DND-41 (cell line): ENCODE measurements around the gene ZFC3H1.

Experiments used
- EZH2 ChIP-seq: IDR thresholded peaks from 3 replicates; pipeline ENCODE4 v1.6.1; 2012; ENCODE audit warnings: borderline replicate concordance, low read depth, mild to moderate bottlenecking, moderate library complexity, low read length, inconsistent platforms; ENCODE audit not compliant: severe bottlenecking
- TF ChIP-seq, protein P1 (sequence below): IDR thresholded peaks from 2 replicates; pipeline ENCODE4 v1.5.1; 2012; ENCODE audit warnings: borderline replicate concordance, low read length, moderate library complexity, mild to moderate bottlenecking; ENCODE audit not compliant: poor library complexity, severe bottlenecking; ENCODE audit errors: extremely low read depth

DNA sequence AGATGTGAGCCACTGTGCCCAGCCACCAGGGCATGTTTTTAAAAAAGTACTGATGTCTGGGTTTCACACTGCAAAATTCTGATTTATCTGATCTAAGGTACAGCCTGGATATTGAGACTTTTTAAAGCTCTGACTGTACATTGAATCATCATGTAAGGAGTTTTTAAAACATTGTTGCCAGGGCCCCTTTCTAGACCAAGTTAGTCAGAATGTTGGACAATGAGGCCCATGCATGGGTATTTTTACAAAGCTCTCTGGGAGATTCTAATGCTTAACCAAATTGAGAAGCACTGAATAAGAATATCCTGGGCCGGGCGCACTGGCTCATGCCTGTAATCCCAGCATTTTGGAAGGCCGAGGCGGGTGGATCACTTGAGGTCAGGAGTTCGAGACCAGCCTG lies 38.9 kb upstream of the ZFC3H1 start:
- TF ChIP-seq, protein P1, sequence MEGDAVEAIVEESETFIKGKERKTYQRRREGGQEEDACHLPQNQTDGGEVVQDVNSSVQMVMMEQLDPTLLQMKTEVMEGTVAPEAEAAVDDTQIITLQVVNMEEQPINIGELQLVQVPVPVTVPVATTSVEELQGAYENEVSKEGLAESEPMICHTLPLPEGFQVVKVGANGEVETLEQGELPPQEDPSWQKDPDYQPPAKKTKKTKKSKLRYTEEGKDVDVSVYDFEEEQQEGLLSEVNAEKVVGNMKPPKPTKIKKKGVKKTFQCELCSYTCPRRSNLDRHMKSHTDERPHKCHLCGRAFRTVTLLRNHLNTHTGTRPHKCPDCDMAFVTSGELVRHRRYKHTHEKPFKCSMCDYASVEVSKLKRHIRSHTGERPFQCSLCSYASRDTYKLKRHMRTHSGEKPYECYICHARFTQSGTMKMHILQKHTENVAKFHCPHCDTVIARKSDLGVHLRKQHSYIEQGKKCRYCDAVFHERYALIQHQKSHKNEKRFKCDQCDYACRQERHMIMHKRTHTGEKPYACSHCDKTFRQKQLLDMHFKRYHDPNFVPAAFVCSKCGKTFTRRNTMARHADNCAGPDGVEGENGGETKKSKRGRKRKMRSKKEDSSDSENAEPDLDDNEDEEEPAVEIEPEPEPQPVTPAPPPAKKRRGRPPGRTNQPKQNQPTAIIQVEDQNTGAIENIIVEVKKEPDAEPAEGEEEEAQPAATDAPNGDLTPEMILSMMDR = no peak
- no peak for TF ChIP-seq EZH2
